WTC11 (cell line): Measurements from ENCODE around the gene TBX15. TPM values are rescaled to one million over a fixed set of nuclear protein-coding genes. Genes with fewer than 3 reads are reported as not detected.

Experiments used
- ATAC-seq: fragments of 200-7000 bp; cut with Tn5 transposase; 2 replicates; pipeline ENCODE4 v1.10.0; 2021; ENCODE audit warnings: mild to moderate bottlenecking, moderate library complexity
- CTCF ChIA-PET: fragments of 300-600 bp; sonication (Branson Sonifier 250); formaldehyde crosslinking; loops from one replicate; lab custom pipeline; 2021; ENCODE audit warnings: antibody characterized with exemption; lab: Charles Lee
- POLR2A ChIA-PET: fragments of 350-600 bp; sonication (Branson Sonifier 250); formaldehyde crosslinking; loops from one replicate; lab custom pipeline; 2021; ENCODE audit warnings: antibody characterized with exemption; lab: Charles Lee
- DNase-seq: peaks from one replicate; pipeline ENCODE4 v3.0.0; 2021; ENCODE audit warnings: low spot score
- H3K27ac Mint-ChIP-seq: 2 replicates; pipeline ENCODE4 v1.8.0; 2021; ENCODE audit warnings: mixed read lengths
- H3K27me3 Mint-ChIP-seq: 2 replicates; pipeline ENCODE4 v1.8.0; 2021; ENCODE audit warnings: low read depth, mild to moderate bottlenecking, moderate library complexity, mixed read lengths
- H3K36me3 Mint-ChIP-seq: 2 replicates; pipeline ENCODE4 v1.8.0; 2021; ENCODE audit warnings: mixed read lengths
- H3K4me1 Mint-ChIP-seq: 2 replicates; pipeline ENCODE4 v1.8.0; 2022; ENCODE audit warnings: mixed read lengths
- H3K4me3 Mint-ChIP-seq: 2 replicates; pipeline ENCODE4 v1.8.0; 2021; ENCODE audit warnings: mild to moderate bottlenecking, moderate library complexity, mixed read lengths
- H3K9me3 Mint-ChIP-seq: 2 replicates; pipeline ENCODE4 v1.8.0; 2021; ENCODE audit warnings: mixed read lengths
- ARID4B ChIP-seq: sonication (generic); formaldehyde crosslinking; IDR thresholded peaks from 2 replicates; pipeline ENCODE4 v1.8.0; 2023; ENCODE audit warnings: missing genetic modification reagents, mild to moderate bottlenecking, borderline replicate concordance
- ATF3 ChIP-seq: sonication (generic); formaldehyde crosslinking; conservative IDR thresholded peaks from 2 replicates; pipeline ENCODE4 v1.8.1; 2022; ENCODE audit warnings: mild to moderate bottlenecking, missing genetic modification reagents
- CREB1 ChIP-seq: sonication (generic); formaldehyde crosslinking; IDR thresholded peaks from 2 replicates; pipeline ENCODE4 v1.8.0; 2023; ENCODE audit warnings: mild to moderate bottlenecking, missing genetic modification reagents
- CREM ChIP-seq: sonication (generic); formaldehyde crosslinking; IDR thresholded peaks from 2 replicates; pipeline ENCODE4 v1.8.1; 2022; ENCODE audit warnings: mild to moderate bottlenecking, missing genetic modification reagents, moderate library complexity
- E2F4 ChIP-seq: sonication (generic); formaldehyde crosslinking; IDR thresholded peaks from 2 replicates; pipeline ENCODE4 v1.8.1; 2022; ENCODE audit warnings: low read depth, mild to moderate bottlenecking, moderate library complexity, missing genetic modification reagents, borderline replicate concordance
- ELF4 ChIP-seq: sonication (generic); formaldehyde crosslinking; IDR thresholded peaks from 2 replicates; pipeline ENCODE4 v1.8.1; 2022; ENCODE audit warnings: low read depth, mild to moderate bottlenecking, moderate library complexity, missing genetic modification reagents
- ETV6 ChIP-seq: sonication (generic); formaldehyde crosslinking; IDR thresholded peaks from 2 replicates; pipeline ENCODE4 v1.8.1; 2022; ENCODE audit warnings: mild to moderate bottlenecking, missing genetic modification reagents
- GTF2I ChIP-seq: fragments of 250-450 bp; sonication (Bioruptor Pico); conservative IDR thresholded peaks from 2 replicates; pipeline ENCODE4 v1.4.0; 2021; ENCODE audit warnings: mild to moderate bottlenecking
- IRF1 ChIP-seq: sonication (generic); formaldehyde crosslinking; IDR thresholded peaks from 2 replicates; pipeline ENCODE4 v1.8.0; 2023; ENCODE audit warnings: missing genetic modification reagents
- KAT7 ChIP-seq: sonication (generic); formaldehyde crosslinking; IDR thresholded peaks from 2 replicates; pipeline ENCODE4 v1.8.1; 2023; ENCODE audit warnings: missing genetic modification reagents, mild to moderate bottlenecking, borderline replicate concordance
- NFATC4 ChIP-seq: fragments of 250-450 bp; sonication (Bioruptor Pico); IDR thresholded peaks from 2 replicates; pipeline ENCODE4 v1.9.0; 2021; ENCODE audit warnings: mild to moderate bottlenecking
- NFYB ChIP-seq: sonication (generic); formaldehyde crosslinking; conservative IDR thresholded peaks from 2 replicates; pipeline ENCODE4 v1.8.0; 2022; ENCODE audit warnings: low read depth, missing genetic modification reagents
- NR2C2 ChIP-seq: sonication (generic); formaldehyde crosslinking; IDR thresholded peaks from 2 replicates; pipeline ENCODE4 v1.8.0; 2022; ENCODE audit warnings: mild to moderate bottlenecking, missing genetic modification reagents
- PRDM15 ChIP-seq: sonication (generic); formaldehyde crosslinking; IDR thresholded peaks from 2 replicates; pipeline ENCODE4 v1.8.0; 2022; ENCODE audit warnings: missing genetic modification reagents
- PRRX2 ChIP-seq: fragments of 250-450 bp; sonication (Bioruptor Pico); IDR thresholded peaks from 2 replicates; pipeline ENCODE4 v1.8.0; 2021; ENCODE audit warnings: mild to moderate bottlenecking
- STAT6 ChIP-seq: sonication (generic); formaldehyde crosslinking; conservative IDR thresholded peaks from 2 replicates; pipeline ENCODE4 v1.8.1; 2023; ENCODE audit warnings: mild to moderate bottlenecking, low read depth, missing genetic modification reagents, moderate library complexity
- ZBTB21 ChIP-seq: sonication (generic); formaldehyde crosslinking; IDR thresholded peaks from 2 replicates; pipeline ENCODE4 v1.8.1; 2023; ENCODE audit warnings: mild to moderate bottlenecking, missing genetic modification reagents, borderline replicate concordance
- ZSCAN18 ChIP-seq: fragments of 250-450 bp; sonication (Bioruptor Pico); IDR thresholded peaks from 2 replicates; pipeline ENCODE4 v2.1.2; 2022; ENCODE audit warnings: mild to moderate bottlenecking, moderate library complexity
- total RNA-seq: library from RNA; stranded (reverse); gene quantifications from 3 replicates; pipeline ENCODE4 v1.2.3, GENCODE V29; 2021

Gene TBX15
- total RNA-seq, 1 experiment from 2014 or later, result 0.11 TPM

- TF ChIP-seq ARID4B (CRISPR knock-in tag) (no peak), STAT6 (no peak), NFYB (no peak), CREM (no peak), KAT7 (no peak)
- TF ChIP-seq, all 79 proteins: peak for 0
Observed at GRCh38 chr1:118900643-118901440, 87.3 kb downstream of the TBX15 start (continued).

GRCh38 chr1:118899340-118899739, 88.8 kb downstream of the TBX15 start:
- DNase-seq (no peak), ATAC-seq (no peak)
- no peak overlapping the region for H3K27ac Mint-ChIP-seq
- POLR2A ChIA-PET, result no interaction called here
- TF ChIP-seq E2F4 (no peak), ATF3 (CRISPR knock-in tag) (no peak), ELF4 (CRISPR knock-in tag) (no peak), NFATC4 (CRISPR knock-in tag) (no peak), ETV6 (no peak), ZBTB21 (CRISPR knock-in tag) (no peak)
- H3K9me3 Mint-ChIP-seq, result peaks cover 5% of the 10 kb centered on the region
- no peaks in the 10 kb centered on the region for H3K27me3 Mint-ChIP-seq
- CTCF ChIA-PET, result no interaction called here
- no peaks in the 10 kb centered on the region for H3K4me1 Mint-ChIP-seq
- no peak overlapping the region for H3K4me3 Mint-ChIP-seq
- H3K36me3 Mint-ChIP-seq, result no peaks in the 10 kb centered on the region

- Mint-ChIP-seq H3K27me3 (peaks cover 4% of the 10 kb centered on the region; the same call in 1 of the 2 replicates), H3K4me1 (no peaks in the 10 kb centered on the region), H3K4me3 (no peak overlapping the region), H3K27ac (no peak overlapping the region), H3K9me3 (peaks cover 5% of the 10 kb centered on the region), H3K36me3 (no peaks in the 10 kb centered on the region)
- DNase-seq, result no peak
- no peak for ATAC-seq
- ChIA-PET CTCF (no interaction called here), POLR2A (no interaction called here)
- TF ChIP-seq CREB1, result no peak
- no peak for TF ChIP-seq IRF1
- no peak for TF ChIP-seq GTF2I
- no peak for TF ChIP-seq ZSCAN18
- TF ChIP-seq PRRX2 (CRISPR knock-in tag), result no peak
- TF ChIP-seq NR2C2 (CRISPR knock-in tag), result no peak
- no peak for TF ChIP-seq PRDM15 (CRISPR knock-in tag)
Observed at GRCh38 chr1:118898712-118899111, 89.4 kb downstream of the TBX15 start.
